GM12892 (cell line): ENCODE results near the gene FBLN2.

Experiments
- DNase-seq: peaks from one replicate; pipeline ENCODE4 v3.0.0; 2011; ENCODE audit not compliant: insufficient read length
- FAIRE-seq: peaks from 2 replicates; lab custom pipeline; 2011; peaks lifted over from hg19 to GRCh38; lab: Jason Lieb, UNC
- POLR2A ChIP-seq: IDR thresholded peaks from 2 replicates; pipeline ENCODE4 v1.6.1; 2011; ENCODE audit warnings: low read depth, low read length, control low read depth
- POLR2AphosphoS5 ChIP-seq: IDR thresholded peaks from 2 replicates; pipeline ENCODE4 v1.6.1; 2011; ENCODE audit warnings: low read depth, low read length, control low read depth
- TAF1 ChIP-seq: IDR thresholded peaks from 2 replicates; pipeline ENCODE4 v1.6.1; 2011; ENCODE audit warnings: low read depth, mild to moderate bottlenecking, control low read depth, low read length, borderline replicate concordance

Gene FBLN2

GRCh38 chr3:13537909-13538296 is 11.0 kb upstream of the FBLN2 start:
- TF ChIP-seq POLR2AphosphoS5 (no peak), TAF1 (no peak), POLR2A (no peak)
- FAIRE-seq = no peak
- no peak for DNase-seq

DNA sequence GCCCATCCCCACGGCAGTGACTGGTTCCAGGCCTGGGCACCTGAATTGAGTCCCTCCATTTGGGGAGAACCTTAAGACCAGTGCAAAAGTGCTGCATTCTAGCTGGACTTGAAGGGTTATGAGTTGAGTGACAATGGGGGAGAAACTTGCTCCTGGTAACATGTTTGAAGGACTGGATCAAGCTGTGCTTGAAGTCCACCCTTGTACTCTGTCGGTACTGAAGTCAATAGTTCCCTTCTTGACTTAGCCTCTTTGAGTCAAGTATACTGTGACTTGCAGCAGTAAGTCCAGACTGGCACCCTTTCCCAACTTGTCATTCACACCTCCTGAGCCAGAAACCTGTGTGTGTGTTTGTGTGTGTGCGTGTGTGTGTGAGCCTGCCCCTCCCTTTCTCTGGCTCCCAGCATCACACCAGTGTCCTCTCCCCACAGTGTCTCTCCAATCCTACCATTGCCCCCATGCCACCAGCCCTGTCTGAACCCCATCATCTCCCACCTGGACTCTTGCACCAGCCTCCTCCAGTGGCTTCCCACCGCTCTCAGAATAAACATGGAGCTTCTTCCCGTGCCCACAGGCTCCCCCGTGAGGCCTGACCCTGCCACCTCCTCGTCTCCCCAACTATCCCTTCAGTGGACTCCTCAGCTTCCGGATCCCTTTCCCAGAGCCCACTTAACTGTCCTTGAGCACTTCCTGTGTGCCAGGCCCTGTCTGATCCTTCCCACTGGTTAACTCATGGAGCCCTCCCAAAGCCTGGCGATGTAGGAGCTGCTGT is 10.2 kb upstream of the FBLN2 start:
- TF ChIP-seq TAF1 (no peak), POLR2A (no peak), POLR2AphosphoS5 (no peak)
- no peak for FAIRE-seq
- DNase-seq = no peak

DNA sequence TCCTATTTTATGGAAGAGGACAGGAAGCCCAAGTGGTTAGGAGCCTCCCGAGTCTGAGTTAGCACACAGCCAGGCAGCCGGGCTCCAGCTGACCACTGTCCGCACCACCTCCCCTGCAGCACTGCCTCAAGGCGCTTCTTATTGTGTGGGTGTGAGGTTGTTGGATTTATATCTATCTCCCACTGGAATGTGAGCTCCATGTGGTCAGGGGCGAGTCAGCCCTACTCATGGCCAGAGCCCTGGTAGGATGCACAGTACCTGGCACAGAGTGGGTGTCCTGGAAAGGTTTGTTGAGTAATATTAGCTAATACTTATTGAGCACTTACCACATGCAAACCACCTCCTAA is 9.7 kb upstream of the FBLN2 start:
- DNase-seq (no peak), FAIRE-seq (no peak)
- TF ChIP-seq POLR2AphosphoS5 (no peak), POLR2A (no peak), TAF1 (no peak)

DNA sequence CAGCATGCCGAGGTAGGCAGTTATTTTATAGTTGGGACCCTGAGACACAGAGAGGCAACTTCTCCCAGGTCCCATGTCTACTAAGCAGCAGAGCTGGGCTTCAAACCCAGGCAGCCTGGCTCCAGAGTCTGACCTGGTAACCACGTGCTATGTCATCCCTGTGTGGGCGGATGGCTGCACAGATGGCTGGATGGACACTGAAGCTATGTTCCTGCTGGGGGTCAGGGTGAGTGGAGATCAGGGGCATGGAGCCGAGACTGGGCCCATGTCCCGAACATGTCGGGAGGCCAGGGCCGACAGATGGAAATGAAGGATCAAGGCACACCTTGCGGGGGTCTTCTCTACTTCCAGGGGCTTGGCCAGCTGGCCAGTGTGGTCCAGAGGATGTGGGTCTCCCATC is 9.3 kb upstream of the FBLN2 start:
- DNase-seq (no peak), FAIRE-seq (no peak)
- TF ChIP-seq POLR2AphosphoS5 (no peak), TAF1 (no peak), POLR2A (no peak)

DNA sequence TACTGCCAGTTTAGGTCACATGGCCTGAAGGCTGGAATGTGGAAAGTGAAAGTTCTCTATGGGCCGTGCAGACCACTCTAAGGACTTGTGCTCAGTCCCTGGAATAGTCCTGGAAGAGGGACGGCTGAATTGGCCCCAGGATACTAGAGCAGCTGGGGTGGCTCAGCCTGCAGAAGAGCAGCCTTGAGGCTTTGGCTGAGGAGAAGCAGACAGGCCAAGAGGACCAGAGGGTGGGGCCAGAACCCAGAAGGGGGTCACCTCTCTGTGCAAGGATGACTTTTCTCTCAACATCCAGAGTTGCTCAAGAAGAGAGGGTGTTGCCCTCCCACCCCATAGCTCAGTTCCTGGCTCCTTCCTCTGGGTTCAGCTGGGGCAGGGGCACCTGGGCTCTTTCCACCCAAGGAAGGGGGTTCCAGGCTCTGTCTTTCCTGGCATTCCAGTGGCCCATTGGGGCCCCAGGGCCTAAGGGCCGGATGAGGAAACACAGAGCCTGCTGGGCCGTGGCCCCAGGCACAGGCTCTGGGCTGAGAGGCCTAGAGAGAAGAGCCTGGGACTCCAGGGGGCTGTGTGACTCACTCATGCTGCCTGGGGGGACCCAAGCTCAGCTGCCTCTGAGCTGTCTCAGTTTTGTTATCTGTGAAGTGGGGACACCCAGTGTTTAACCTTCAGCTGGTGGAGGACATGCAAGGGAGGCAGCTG is 8.5 kb upstream of the FBLN2 start:
- no peak for DNase-seq
- TF ChIP-seq POLR2A (no peak), TAF1 (no peak), POLR2AphosphoS5 (no peak)

DNA sequence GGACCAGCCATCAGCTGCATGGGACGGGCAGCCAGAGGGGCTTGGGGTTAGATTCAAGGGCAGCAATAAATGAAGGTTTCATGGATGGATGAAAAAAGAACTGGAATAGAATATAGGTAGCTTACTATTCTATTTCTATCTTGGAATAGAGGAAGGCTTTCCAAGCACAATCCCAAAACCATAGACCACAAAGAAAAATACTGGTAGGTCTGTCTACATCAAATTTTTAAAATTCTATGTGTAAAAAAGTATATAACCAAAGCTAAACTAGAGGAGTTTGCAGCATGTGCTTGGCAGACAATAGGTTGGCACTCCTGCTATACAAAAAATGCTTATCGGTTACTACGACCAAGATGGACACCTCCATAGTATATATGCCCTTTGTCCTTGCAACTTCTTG is 7.2 kb upstream of the FBLN2 start:
- no peak for TF ChIP-seq TAF1
- no peak for TF ChIP-seq POLR2A
- no peak for DNase-seq
- no peak for FAIRE-seq

More for the DNA sequence above, 8.5 kb upstream of the FBLN2 start:
- no peak for FAIRE-seq

- no peak for FAIRE-seq
Observed at GRCh38 chr3:13542142-13542541, 6.8 kb upstream of the FBLN2 start.

DNA sequence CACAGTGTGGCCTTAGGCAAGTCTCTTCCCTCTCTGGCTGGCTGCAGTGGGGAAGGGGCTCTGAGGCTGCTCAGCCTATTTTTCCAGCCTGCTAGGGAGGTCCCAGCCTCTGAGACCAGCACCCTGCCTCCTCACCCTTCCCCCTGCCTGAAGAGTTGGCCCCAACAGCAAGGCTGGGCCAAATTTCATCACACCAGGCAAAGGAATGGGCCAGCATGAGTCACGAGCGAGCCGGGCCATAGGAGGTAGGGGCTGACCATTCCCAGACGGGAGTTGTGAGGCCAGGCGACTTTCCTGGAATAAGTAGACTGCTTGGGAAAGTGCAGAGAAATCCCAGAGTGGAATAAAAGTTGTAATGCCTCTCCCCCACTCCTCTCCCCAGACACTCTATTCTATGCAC is 5.7 kb upstream of the FBLN2 start:
- DNase-seq = no peak
- no peak for TF ChIP-seq TAF1
- TF ChIP-seq POLR2A = no peak
- FAIRE-seq = no peak

More at GRCh38 chr3:13542142-13542541, 6.8 kb upstream of the FBLN2 start:
- no peak for TF ChIP-seq POLR2AphosphoS5
- no peak for TF ChIP-seq POLR2A
- TF ChIP-seq TAF1 = no peak
- no peak for DNase-seq

DNA sequence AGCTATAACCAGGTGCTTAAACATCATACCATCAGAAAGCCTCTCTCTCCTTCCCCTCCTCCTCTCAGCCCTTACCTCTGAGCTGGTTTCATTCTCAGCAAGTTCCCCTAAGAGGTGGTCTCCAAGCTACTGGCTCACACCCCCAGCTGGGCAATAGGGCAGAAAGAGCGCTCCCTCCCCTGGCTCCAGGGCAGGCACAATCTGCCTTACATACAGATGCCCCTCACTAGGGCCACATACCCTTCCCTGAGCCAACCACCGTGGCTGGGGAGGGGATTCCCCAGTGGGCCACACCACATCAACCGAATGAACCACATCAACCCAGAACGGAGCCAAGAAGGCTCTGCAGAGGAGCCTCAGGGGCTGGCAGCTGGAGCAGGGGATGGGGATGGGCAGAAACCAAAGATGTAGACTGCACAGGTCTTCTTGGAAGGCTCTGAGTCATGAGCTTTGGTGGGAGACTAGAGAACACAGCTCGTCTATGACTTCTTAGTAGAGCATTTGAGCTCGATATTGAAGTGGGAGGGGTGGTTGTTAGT is 4.6 kb upstream of the FBLN2 start:
- DNase-seq (no peak), FAIRE-seq (no peak)
- TF ChIP-seq POLR2A (no peak), POLR2AphosphoS5 (no peak), TAF1 (no peak)

DNA sequence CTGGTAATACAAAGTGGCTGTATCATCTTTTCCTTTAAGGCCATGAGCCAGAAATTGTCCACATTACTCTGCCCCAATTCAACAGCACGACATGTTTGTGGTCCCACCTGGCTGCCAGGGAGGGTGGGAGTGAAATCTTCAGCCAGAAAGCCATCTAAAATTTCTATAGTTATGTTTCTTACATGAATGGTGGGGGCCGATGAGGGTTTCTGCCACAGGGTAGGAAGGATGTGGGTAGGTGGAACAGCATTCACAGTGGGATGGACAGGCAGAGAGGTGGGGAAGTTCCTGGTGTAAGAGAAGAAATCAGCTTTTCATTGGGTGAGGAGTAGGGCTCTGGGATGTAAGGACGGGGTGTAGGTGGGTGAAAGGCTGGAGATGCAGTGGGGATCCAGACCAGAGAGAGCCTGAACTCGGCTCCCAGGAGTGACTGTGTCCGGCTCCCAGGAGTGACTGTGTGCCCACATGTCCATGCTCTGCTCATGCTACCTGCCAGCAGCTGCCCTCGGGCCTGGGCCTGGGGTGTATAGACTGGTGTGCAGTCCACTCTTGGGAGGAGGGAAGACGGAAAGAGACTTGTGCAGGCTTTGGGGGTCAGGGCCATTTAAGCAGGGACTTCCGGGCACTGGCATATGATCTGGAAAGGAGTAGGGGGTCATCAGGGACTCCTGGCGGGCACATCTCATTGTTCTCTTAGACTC is 3.8 kb upstream of the FBLN2 start:
- no peak for TF ChIP-seq POLR2A
- no peak for TF ChIP-seq TAF1
- TF ChIP-seq POLR2AphosphoS5 = no peak
- FAIRE-seq = no peak

DNA sequence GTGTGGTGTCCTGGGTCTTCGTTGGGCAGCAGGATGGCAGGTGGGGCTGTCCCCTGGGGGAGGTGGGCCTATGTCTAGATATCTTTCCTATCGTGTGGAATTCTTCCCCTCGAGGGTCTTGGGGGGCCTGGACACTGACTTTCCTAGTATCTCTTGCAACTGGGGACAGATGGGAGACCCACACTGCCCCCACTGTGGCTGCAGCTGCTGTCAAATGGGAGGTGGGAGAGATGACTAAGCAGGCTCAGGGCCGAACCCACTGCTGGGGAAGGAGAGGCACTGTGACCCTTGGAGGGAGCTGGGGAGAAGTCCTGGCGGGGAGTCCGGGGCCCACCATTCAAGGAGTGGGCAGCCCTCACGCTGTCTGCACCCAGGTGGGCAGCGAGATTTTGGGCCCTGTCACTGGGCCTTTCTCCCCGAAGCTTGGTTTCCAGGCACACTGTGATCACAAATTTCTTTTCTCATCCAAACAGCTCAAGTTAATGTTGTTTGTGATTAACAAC is 2.9 kb upstream of the FBLN2 start:
- TF ChIP-seq POLR2AphosphoS5 (no peak), POLR2A (no peak), TAF1 (no peak)
- FAIRE-seq (no peak), DNase-seq (no peak)

More for the DNA sequence above, 3.8 kb upstream of the FBLN2 start:
- DNase-seq = no peak
